Measurements from ENCODE around the gene SYPL1.

- TF ChIP-seq, protein P1, sequence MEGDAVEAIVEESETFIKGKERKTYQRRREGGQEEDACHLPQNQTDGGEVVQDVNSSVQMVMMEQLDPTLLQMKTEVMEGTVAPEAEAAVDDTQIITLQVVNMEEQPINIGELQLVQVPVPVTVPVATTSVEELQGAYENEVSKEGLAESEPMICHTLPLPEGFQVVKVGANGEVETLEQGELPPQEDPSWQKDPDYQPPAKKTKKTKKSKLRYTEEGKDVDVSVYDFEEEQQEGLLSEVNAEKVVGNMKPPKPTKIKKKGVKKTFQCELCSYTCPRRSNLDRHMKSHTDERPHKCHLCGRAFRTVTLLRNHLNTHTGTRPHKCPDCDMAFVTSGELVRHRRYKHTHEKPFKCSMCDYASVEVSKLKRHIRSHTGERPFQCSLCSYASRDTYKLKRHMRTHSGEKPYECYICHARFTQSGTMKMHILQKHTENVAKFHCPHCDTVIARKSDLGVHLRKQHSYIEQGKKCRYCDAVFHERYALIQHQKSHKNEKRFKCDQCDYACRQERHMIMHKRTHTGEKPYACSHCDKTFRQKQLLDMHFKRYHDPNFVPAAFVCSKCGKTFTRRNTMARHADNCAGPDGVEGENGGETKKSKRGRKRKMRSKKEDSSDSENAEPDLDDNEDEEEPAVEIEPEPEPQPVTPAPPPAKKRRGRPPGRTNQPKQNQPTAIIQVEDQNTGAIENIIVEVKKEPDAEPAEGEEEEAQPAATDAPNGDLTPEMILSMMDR (IDR thresholded peaks at IDR 0.05) = no peak
- no peak for TF ChIP-seq EP300 (IDR thresholded peaks at IDR 0.05)
These were observed 53.2 kb downstream of the SYPL1 start for GRCh38 chr7:106058928-106059324.

Data from upper lobe of left lung (tissue), 4 donors.